ENCODE results near the gene HLCS. TPM values are rescaled to one million over a fixed set of nuclear protein-coding genes. Genes with fewer than 3 reads are reported as not detected.

HLCS gene
- total RNA-seq, 1 donor, result 59.7 TPM

GRCh38 chr21:36743008-36743407 is 223.5 kb downstream of the HLCS start:
- Histone ChIP-seq H3K36me3 (ENCODE audit: insufficient read depth, low read length) (no peaks in the 10 kb centered on the region), H3K4me1 (ENCODE audit: insufficient read depth, low read length) (no peaks in the 10 kb centered on the region), H3K4me3 (ENCODE audit: insufficient read depth, low read length) (no peak overlapping the region), H3K79me2 (ENCODE audit: insufficient read depth, low read length) (no peaks in the 10 kb centered on the region), H3K27me3 (ENCODE audit: insufficient read depth, low read length) (no peaks in the 10 kb centered on the region), H3K4me2 (ENCODE audit: insufficient read depth, low read length) (no peak overlapping the region), H3K9me3 (ENCODE audit: low read depth, low read length) (no peaks in the 10 kb centered on the region), H3K27ac (ENCODE audit: low read depth, low read length) (no peak overlapping the region), H4K20me1 (ENCODE audit: insufficient read depth, low read length) (no peaks in the 10 kb centered on the region), H2AFZ (ENCODE audit: low read length) (no peak overlapping the region)
- no peak for TF ChIP-seq CTCF (IDR thresholded peaks at IDR 0.05; ENCODE audit: extremely low read depth, low read depth, low read length)
- peak; percentile 62 for DNase-seq (ENCODE audit: insufficient read length, low spot score, missing footprints)

DNA sequence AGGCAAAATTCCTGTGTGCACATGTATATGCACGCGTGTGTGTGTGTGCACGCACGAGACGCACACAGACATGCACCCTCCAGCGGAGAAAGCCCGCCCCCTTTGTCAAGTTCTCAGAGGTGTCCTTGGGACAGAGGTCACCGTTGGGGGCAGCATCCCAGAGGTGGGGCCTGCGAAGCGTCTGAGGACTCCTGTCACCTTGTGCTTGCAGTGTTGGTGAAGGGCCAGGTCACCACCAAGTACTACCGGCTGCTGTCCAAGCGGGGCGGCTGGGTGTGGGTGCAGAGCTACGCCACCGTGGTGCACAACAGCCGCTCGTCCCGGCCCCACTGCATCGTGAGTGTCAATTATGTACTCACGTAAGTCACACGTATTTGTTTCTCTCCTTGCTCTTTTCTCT is 225.0 kb downstream of the HLCS start:
- no peak overlapping the region for H3K4me3 ChIP-seq (ENCODE audit: insufficient read depth, low read length)
- no peaks in the 10 kb centered on the region for H3K4me1 ChIP-seq (ENCODE audit: insufficient read depth, low read length)
- no peaks in the 10 kb centered on the region for H4K20me1 ChIP-seq (ENCODE audit: insufficient read depth, low read length)
- no peak overlapping the region for H2AFZ ChIP-seq (ENCODE audit: low read length)
- no peak overlapping the region for H3K27ac ChIP-seq (ENCODE audit: low read depth, low read length)
- H3K4me2 ChIP-seq (ENCODE audit: insufficient read depth, low read length), result no peak overlapping the region
- no peak for DNase-seq (ENCODE audit: insufficient read length, low spot score, missing footprints)
- no peaks in the 10 kb centered on the region for H3K27me3 ChIP-seq (ENCODE audit: insufficient read depth, low read length)
- H3K9me3 ChIP-seq (ENCODE audit: low read depth, low read length), result no peaks in the 10 kb centered on the region
- TF ChIP-seq CTCF (IDR thresholded peaks at IDR 0.05; ENCODE audit: extremely low read depth, low read depth, low read length), result no peak
- H3K36me3 ChIP-seq (ENCODE audit: insufficient read depth, low read length), result no peaks in the 10 kb centered on the region
- H3K79me2 ChIP-seq (ENCODE audit: insufficient read depth, low read length), result no peaks in the 10 kb centered on the region

DNA sequence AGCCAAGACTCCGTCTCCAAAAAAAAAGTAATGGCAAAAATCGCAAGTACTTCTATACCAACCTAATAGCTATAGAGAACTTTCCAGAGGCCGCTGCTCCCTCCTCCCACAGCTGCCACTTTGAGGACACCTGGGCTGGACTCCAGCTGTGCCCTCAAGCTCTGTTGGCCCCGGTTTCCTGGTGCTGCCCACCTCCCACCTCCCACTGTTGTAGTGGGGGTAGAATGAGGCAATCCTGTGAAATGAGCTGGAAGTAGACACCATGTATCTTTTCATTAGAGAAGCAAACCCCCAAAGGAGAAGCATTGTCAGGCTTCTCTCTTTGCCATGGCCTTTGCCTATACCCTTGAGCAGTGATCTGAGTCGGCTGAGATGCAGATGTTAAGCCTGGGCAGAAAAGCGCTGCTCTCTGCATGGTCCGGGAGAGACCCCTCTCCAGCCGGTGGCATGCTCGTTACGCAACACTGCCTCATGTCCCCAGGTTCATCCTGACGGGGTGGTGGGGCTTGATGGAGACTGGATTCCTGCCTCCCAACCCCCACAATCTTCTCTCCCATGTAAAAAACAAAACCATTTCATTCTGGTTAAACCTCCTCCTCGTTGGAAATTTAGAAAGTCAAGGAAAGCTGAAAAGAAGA is 227.9 kb downstream of the HLCS start:
- TF ChIP-seq CTCF (IDR thresholded peaks at IDR 0.05; ENCODE audit: extremely low read depth, low read depth, low read length), result no peak
- Histone ChIP-seq H3K4me1 (ENCODE audit: insufficient read depth, low read length) (no peaks in the 10 kb centered on the region), H3K9me3 (ENCODE audit: low read depth, low read length) (no peaks in the 10 kb centered on the region), H3K79me2 (ENCODE audit: insufficient read depth, low read length) (no peaks in the 10 kb centered on the region), H3K27ac (ENCODE audit: low read depth, low read length) (no peak overlapping the region), H3K36me3 (ENCODE audit: insufficient read depth, low read length) (no peaks in the 10 kb centered on the region), H2AFZ (ENCODE audit: low read length) (no peak overlapping the region), H3K4me3 (ENCODE audit: insufficient read depth, low read length) (no peak overlapping the region), H3K27me3 (ENCODE audit: insufficient read depth, low read length) (no peaks in the 10 kb centered on the region), H4K20me1 (ENCODE audit: insufficient read depth, low read length) (no peaks in the 10 kb centered on the region), H3K4me2 (ENCODE audit: insufficient read depth, low read length) (no peak overlapping the region)
- DNase-seq (ENCODE audit: insufficient read length, low spot score, missing footprints), result no peak

DNA sequence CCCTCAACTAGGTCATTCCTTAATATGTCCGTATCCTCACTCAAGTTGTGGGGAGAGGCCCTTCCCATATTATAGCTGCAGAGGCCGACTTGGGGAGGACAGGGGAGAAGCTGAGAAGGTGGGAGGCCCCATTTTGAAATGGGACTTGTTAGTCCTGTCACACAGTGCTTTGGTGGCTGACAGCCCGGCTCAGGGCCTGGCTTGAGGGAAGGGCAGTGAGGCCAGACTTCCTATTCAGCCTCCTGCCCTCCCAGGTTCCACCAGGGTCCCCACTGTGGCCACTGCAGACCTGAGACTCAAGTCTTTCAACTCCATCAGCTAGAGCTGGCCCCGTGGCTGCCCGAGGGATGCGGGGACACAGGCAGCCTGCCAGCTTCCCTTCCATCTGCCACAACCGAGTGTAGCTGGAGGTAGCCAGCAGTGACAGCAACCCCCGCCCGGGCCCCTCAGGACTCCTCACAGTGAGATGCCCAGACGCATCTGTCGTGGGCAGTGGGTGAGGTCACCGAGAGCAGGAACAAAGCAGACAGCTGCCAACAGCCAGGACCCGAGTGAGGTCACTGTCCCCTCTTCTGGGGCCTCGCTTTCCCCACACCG is 230.6 kb downstream of the HLCS start:
- no peaks in the 10 kb centered on the region for H3K9me3 ChIP-seq (ENCODE audit: low read depth, low read length)
- H3K27ac ChIP-seq (ENCODE audit: low read depth, low read length), result no peak overlapping the region
- H3K4me3 ChIP-seq (ENCODE audit: insufficient read depth, low read length), result no peak overlapping the region
- no peak for DNase-seq (ENCODE audit: insufficient read length, low spot score, missing footprints)
- no peaks in the 10 kb centered on the region for H3K27me3 ChIP-seq (ENCODE audit: insufficient read depth, low read length)
- no peaks in the 10 kb centered on the region for H3K4me1 ChIP-seq (ENCODE audit: insufficient read depth, low read length)
- H3K4me2 ChIP-seq (ENCODE audit: insufficient read depth, low read length), result no peak overlapping the region
- H4K20me1 ChIP-seq (ENCODE audit: insufficient read depth, low read length), result no peaks in the 10 kb centered on the region
- H3K79me2 ChIP-seq (ENCODE audit: insufficient read depth, low read length), result no peaks in the 10 kb centered on the region
- no peak for TF ChIP-seq CTCF (IDR thresholded peaks at IDR 0.05; ENCODE audit: extremely low read depth, low read depth, low read length)
- H2AFZ ChIP-seq (ENCODE audit: low read length), result no peak overlapping the region
- no peaks in the 10 kb centered on the region for H3K36me3 ChIP-seq (ENCODE audit: insufficient read depth, low read length)

Data from osteoblast (primary cell).